SIG-M5 treated with dmso at 0.1 percent for 504 hours (cell line): ENCODE data around the gene PHLDA2.
"Not testable (repeated sequence)": the region's sequence is repeated elsewhere in the genome, so short reads cannot be mapped to it uniquely, and the experiment has no call there.

Experiments used
- DNase-seq: peaks from one replicate; lab custom pipeline; 2025; ENCODE audit not compliant: unreplicated experiment; lab: John Stamatoyannopoulos, UW

The PHLDA2 gene

DNA sequence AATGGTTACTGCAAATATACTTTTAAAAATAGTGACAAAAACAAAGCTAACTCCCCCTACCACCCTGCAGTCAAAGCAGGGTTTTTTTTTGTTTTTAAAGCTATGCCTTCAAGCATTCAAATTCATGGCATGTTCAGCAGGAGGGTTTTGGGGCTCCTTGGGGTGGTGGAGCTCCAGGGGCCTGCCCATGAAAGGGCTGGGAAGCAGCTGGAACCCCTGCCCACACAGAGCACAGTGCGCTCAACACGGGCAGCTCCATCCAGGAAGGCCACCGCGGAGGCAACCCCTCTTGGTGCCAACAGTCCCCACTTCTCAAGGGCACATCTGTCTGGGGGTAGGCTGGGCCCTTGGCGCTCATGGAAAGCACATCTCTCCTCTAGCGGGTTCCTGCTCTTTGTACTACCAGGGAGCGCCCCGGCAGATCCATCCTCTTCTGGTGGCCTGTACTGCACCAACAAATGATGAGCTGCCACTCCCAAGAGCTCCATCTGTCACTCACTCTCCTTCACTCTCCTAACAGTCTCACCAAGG is 16.6 kb upstream of the PHLDA2 start:
- no peak for DNase-seq

DNA sequence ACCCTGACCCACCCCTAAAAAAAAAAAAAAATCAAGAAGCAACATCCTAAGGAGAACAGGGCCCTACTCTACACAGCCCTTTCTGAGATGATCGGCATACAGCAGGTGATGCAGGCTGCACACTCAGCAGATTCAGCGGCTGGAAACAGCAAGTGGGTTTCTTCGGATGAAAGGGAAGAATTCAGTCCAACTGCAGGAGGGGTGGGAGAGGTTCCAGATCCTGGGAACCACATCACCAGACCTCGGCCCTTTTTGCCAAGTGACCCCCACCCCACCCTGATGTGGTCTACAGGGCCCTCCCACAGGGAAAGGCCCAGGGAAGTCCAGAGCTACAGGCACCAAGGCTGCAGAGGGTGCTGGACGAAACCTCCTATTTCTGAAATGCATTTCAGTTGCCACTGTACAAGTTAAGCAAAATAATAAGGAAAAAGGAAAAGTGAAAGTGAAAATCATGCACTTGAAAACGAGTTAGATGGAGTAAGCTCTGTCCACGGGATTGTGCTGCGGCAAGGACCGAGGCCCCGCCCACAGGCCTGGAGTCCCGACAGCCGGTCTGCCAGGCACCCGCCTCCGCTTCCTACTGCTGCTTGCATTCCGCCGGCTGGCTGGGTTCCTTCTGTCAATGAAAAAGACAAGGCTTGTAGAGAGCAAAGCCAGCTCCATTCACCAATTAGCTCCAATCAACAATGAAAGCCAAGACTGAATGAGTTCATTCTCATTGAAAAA is 16.0 kb upstream of the PHLDA2 start:
- no peak for DNase-seq

- no peak for DNase-seq
Measured at GRCh38 chr11:2944530-2944929, 15.3 kb upstream of the PHLDA2 start.

GRCh38 chr11:2943711-2944118 is 14.5 kb upstream of the PHLDA2 start:
- DNase-seq = no peak

DNA sequence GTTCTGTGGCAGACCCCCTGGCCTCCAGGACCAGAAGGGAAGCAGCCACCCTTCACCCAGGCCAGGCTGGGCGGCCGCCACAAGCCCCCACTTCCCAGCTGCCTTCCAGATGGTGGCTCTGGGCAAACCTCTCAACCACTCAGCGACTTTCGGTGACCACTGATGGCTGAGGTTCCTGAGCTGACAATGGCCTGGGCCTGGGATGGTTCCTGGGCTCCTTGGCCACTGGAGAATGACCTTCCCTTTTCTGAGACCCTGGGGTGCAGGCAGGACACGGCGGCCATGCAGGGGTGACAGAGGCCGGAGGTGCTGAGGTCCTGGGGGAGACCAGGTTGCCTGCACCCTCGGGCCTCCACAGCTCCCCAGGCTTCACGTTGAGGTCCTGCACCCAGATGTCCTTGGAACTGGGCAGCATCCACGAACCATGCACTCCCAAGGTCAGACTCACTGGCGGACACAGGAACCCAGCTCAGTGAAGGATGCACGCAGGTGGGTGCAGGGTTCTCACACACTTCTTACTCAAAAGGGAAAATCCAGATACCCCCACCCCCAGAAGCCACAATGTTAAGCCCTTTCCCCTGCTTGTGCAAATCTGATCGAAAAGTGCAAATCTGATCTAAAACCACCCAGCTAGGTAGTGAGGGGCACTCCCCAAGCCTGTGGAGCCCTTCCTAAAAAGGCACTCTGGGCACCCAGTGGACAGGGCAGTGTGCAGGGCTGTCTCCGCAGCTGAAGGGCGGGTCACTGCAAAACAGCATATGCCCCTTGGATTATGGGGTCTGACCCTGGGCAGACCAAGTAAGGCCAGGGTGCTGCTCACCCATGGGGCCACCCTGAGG is 13.9 kb upstream of the PHLDA2 start:
- DNase-seq = no peak

- DNase-seq = no peak
Measured at GRCh38 chr11:2942447-2942846, 13.2 kb upstream of the PHLDA2 start.

DNA sequence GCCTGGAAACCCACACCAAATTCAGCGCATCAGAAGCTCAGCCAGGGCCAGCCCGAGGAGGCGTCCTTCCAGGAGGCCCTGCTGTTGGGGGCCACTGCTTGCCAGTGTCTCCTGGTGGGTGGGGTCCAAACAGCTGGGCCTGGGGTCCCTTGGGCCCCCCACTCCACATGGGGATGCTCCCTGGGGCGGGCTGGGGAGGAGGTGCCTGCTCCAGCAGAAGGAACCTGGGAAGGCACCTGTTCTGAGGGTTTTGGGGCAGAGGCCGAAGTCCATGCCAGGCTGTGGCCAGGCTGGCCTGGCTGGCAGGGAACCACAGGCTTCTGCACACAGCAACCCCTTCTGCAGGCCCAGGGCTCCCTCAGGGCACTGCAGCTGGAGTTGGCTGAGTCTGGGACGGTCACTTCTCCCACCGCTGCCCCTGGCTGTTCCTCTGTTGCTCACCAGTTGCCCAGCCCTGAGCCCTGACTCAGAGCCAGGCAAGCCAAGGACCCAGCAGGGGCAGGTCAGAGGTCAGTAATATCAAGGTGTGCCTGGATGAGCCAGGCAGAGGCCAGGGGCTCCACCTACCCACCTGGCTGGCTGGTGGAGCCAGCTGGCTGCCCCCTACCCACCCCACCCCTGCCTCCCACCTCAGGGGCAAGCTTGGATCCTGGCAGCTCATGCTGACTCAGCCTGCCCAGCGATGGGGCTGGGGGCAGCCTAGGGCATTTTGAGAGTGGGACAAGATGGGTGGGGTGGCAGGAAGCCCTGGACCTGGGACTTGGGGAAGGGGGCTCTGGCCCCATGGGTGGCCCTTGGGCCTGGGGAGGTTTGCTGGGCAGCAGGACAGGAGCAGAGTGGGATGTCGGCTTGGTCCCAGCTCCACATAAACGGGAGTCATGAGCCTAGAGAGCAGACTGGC is 12.0 kb upstream of the PHLDA2 start:
- no peak for DNase-seq

DNA sequence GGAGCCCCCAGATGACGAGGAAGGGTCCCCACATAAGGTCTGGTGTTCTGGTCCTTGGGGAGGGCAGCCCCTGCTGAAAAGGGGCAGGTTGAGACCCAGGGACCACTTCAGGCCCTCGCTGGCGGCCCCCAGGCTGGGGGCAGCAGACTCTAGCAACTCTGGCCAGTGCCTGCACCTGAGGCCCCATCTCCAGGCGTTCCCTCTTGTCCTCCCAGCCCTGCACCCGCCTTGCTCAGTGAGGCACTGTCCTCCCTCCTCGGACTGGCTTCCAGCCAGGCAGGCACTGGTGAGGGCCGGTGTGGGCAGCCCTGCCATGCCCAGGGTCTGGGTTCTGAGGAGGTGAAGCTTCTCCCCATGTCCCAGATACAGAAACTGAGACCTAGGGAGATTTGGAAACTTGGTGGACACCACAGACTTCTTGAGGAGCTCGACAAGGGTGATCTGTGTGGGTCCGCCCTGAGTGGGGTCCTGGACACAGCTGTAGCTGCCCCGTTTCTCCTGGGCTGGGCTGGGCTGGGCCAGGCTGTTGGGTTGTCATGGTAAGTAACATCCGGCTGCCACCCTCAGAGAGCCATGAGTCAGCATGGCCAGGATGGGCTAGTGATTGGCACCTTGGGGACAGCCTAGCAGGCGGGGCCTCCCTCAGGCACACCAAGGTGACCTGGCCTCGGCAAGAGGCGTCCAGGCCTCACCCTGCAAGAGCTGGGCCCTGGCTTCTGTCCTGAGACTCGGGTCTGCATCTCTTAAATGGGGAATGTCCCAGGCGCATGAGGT is 11.1 kb upstream of the PHLDA2 start:
- no peak for DNase-seq

DNA sequence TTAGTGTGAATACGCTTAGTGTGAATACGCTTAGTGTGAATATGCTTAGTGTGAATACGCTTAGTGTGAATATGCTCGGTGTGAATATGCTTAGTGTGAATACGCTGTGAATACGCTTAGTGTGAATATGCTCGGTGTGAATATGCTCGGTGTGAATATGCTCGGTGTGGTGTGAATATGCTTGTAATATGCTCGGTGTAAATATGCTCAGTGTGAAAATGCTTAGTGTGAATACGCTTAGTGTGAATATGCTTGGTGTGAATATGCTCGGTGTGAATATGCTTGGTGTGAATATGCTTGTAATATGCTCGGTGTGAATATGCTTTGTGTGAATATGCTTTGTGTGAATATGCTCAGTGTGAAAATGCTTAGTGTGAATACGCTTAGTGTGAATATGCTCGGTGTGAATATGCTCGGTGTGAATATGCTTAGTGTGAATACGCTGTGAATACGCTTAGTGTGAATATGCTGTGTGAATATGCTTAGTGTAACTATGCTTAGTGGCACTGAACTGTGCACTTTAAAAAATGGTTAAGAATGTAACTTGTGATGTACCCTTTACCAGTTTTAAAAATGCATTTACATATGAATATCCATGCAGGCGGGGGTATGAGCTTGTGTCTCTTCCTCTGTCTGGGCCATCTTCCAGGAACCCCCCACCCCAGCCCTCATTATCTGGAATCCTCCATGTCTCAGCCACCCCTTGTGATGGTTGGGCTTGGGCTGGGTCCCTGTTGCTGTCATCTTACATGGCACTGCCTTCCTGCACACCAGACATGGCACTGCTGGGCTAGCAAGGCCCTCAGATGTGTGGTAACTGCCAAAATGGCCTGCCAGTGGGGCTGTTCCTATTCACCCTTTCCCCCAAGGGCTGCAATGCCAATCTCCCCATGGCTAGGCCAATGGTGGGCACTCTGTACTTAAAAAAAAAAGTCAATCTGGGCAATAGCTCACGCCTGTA is 9.5 kb upstream of the PHLDA2 start:
- DNase-seq = not testable (repeated sequence)

DNA sequence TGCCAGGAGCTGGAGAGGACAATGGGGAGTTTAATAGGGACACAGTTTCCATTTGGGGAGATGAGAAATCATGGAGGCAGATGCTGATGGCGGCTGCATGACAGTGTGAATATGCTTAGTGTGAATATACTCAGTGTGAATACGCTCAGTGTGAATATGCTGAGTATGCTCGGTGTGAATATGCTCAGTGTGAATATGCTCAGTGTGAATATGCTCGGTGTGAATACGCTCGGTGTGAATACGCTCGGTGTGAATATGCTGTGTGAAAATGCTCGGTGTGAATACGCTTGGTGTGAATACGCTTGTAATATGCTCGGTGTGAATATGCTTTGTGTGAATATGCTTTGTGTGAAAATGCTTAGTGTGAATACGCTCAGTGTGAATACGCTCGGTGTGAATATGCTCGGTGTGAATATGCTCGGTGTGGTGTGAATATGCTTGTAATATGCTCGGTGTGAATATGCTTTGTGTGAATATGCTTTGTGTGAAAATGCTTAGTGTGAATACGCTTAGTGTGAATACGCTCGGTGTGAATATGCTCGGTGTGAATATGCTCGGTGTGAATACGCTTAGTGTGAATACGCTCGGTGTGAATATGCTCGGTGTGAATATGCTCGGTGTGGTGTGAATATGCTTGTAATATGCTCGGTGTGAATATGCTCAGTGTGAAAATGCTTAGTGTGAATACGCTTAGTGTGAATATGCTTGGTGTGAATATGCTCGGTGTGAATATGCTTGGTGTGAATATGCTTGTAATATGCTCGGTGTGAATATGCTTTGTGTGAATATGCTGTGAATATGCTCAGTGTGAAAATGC is 8.6 kb upstream of the PHLDA2 start:
- DNase-seq = not testable (repeated sequence)

GRCh38 chr11:2934611-2935239 is 5.5 kb upstream of the PHLDA2 start:
- DNase-seq = no peak

GRCh38 chr11:2934021-2934550 is 4.9 kb upstream of the PHLDA2 start:
- no peak for DNase-seq

DNA sequence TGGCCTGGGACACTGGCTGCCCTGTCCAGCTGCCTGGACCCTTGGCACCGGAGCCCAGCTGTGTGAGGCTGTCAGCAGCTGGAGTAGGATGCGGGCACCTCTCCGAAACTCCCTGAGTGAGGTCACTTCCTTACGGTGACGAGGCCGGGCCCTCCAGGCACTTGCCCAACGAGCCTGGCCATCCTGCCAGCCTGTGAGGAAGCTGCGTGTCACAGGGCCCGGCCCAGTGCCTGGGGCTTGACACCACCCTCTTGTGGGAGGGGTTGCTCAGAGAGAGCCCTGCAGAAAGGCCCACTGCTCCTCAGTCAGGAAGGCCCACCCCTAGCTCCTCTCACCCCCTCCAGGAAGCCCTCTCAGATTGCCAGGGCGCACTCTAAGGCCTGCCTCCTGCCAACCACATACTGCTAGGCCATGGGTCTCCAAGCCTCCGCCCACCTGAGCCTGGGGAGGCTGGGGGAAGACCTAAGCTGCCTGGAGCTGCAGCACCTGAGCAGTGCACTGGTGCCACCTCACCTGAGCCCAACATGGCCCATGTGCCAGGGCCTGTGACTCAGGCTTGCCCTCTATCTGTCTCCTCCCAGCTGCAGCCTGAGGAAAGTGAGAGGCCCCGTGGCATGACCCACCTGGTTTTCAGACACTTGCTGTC is 4.3 kb upstream of the PHLDA2 start:
- peak; percentile 69 for DNase-seq

DNA sequence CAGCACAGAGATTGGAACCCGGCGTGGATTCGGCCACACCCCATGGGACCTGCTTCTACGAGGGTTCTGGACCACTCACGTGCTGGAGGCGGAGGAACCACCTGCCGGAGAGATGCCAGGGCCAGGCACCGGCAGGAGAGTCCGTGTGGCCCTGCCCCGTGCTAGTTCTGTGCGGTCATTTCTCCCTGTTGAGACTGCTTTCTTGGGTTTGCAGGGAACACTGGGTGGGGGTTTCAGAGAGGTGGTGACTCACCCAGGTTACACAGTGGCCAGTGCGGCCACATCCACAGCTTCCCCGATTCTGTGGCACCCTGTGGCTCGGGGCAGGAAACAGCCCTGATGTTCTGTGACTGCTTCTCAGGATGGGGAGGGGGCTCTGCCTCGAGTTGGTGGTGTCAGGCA is 3.6 kb upstream of the PHLDA2 start:
- no peak for DNase-seq

DNA sequence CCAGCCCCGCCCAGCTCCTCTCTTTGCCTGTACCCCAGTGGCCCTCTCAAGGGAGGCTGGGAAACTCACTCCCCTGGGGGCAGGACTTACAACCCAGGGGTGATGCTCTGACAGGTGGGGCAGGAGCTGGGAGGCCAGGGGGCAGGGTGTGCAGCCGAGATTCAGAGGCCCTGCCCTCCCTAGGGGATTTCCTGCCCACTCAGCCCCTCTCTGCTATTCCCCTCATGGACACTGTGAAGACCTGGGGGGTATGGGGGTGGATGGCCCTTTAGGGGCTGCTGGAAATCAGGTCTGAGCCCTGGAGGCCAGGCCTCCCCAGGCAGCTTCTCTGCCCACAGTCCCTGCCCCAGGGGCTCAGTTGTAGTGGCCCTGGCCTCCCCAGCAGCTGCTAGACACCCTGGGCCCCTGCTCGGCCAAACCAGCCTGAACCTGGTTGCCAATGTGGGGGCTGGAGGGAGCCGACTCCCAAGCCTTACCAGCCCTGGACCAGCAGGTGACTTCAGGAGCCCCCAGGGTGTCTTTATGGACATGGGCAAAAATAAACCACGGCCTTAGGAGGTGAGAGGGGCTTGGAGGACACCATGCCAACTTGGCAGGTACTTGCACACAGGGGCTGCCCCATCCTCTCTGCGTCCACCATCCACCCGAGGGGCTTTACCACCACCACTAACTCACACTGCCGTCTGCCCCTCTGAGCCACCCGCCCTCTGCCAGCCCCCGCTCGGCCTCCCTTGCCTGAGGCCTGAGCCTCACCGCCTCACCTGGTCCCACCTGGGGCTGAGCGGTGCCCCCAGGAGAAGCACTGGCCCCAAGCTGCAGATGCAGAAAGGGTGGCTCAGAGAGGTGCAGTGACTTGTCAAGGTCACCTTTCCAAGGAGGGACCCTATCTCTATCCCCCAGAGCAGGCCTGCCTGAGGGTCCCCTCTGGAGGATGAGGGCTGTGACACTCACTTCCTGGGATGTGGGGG is 2.8 kb upstream of the PHLDA2 start:
- no peak for DNase-seq

DNA sequence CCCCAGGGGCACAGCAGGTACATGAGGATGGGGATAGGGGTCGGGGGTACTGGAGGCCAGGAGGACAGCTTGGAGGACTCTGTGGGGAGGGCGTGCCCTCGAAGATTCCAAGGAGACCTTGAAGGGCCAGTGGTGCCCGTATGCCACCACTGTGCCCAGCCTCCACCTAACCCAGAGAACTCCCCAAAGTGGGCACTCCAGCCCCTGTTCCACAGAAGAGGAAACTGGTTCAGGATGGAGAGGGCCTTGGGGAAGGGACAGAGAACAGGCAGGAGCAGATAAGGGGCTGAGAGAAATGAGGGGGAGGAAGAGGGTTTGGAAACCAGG is 2.2 kb upstream of the PHLDA2 start:
- DNase-seq = no peak
